NCI-H1417 (cell line): ENCODE measurements around the gene NEU2.
"Not testable (repeated sequence)": the region's sequence is repeated elsewhere in the genome, so short reads cannot be mapped to it uniquely, and the experiment has no call there.

Source experiments
- DNase-seq, 3 experiments: peaks; one replicate each; lab custom pipeline; 2025; lab: John Stamatoyannopoulos, UW

The NEU2 gene

DNA sequence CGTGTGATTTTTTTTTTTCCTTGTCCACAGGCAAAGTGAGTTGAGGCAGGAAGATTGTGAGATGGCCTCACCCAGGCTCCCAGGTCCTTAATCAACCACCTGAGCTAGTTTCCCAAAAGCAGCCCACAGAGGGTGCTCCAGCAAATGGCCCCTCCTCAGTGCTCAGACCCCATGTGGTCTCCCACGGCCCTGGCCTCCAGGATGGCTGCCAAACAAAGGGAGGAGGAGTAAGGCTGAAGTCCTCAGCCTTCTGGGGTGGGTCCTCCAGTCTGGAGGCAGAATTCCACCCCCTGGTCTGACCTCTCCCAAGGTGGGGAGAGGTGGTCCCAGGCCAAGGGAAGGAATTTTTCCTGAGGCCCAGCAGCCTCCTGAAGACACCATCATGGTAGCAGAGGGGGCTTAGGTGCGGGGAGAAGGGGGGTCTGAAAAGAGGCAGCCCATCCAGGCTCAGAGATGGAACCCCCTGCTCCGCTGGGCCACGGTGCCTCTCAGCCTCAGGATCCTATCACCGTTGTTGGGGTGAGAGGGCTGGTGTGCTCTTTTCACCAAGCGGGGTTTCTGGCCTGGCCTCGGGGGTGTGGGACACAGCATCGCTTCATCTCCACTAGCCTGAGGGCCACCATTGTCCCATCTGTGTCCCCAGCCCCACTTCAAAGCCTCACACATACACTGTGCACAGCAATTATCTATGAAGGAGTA lies 21.8 kb upstream of the NEU2 start:
- DNase-seq = no peak

DNA sequence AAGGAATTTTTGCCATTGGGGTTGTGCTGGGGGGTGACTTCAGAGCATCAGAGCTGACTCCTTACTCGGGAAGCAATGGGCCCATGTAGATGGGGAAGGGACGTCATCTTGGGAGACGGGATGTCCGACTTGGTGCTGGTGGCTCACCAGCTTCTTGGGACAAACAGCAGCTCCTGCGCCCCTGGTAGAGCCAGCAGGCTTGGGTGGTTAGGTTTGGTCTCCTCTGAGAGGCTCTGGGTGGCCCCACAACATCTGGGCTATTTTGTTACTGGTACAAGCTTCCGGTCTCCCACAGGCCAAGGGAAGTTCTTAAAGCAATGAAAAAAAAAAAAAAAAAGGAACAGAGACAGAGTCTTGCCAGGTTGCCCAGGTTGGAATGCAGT lies 21.2 kb upstream of the NEU2 start:
- DNase-seq = no peak

DNA sequence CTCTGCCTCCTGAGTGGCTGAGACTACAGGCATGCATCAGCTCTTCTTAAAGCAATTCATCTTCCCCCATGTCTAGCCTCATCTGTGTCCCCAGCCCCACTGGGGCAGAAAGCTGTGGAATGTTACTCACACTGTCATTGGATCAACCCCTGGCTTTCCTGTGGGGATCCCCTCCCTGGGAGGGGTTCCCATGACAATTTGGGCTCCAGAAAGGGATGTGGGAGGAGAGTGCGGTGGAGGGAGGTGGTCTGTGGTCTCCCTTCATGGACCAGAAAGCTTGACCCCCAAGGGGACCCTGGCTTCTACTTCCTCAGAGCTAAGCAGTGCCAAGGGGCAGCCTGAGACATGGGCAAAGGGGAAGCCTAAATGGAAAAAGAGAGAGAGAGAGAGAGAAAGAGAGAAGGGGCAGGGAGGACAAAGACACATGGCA lies 20.8 kb upstream of the NEU2 start:
- DNase-seq = no peak

DNA sequence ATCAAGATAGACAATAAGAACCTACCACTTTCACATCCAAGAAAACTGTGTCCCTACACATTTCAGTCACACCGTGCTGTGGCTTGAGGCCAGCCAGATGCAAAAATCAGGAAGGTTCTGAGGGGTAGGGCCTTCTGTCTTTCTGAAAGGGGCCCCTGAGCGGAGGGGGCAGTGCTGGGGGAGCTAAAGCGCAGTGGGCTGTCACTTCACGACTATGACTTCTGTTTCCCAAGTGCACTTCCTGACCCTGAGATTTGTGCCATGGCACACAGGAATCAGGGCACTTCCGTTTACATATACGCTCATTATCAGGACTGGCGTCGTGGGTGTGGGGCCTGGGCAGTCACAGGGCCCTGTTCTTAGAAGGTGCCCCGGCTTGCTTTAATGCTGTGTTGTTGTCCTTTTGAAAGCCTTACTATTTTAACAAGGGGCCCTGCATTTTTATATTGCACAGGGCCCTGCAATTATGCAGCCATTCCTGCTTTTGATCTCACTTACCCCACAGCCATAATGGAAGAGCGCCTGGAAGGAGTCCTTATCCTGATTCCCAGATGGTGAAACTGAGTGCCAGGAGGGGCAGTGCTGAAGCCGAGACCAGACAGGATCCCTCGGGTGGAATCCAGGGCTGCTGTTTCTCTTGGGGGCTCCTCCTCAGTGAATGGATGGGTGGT lies 20.0 kb upstream of the NEU2 start:
- DNase-seq = no peak

DNA sequence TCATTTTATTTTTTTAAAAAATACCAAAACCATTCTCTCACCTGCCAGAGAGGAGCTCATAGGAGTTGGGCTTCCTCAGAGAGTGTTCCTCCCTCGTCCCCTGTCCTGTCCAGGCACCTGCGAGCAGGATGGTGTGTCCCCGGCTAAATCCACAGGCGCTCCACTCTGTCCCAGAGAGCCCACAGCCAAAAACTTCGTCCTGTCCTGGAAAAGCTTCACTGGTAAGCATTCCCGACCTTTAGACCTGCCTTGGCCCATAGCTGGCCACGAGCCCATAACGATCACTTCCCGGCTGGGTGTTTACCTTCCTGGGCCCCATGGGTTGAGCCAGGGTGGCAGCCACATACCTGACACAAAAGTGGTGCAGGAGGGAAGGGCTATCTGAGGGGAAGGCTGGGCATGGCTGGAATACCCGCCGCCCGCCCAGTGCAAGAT lies 19.4 kb upstream of the NEU2 start, which contains the start of gene NGEF:
NGEF (minus strand) TSS at position 230 of the 435 bp plus-strand sequence. CDS start 38,366 bp downstream, outside the sequence.
- no peak for DNase-seq

DNA sequence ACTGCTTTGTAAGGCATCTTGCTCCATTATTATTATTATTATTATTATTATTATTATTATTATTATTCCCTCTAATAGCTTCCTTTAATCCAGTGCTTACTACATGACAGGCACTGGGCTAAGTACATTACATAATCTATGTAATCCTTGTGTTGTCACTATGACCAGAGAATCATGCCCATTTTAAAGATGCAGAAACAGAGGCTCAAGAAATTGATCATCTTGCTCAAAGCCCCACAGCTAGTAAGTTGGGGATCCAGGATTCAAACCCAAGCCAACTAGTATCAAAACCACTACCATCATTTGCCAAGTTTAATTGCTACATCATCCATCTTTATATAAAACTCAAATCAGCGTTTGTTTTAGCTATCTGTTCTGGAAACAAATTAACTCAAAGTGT lies 18.8 kb upstream of the NEU2 start:
- DNase-seq = no peak

DNA sequence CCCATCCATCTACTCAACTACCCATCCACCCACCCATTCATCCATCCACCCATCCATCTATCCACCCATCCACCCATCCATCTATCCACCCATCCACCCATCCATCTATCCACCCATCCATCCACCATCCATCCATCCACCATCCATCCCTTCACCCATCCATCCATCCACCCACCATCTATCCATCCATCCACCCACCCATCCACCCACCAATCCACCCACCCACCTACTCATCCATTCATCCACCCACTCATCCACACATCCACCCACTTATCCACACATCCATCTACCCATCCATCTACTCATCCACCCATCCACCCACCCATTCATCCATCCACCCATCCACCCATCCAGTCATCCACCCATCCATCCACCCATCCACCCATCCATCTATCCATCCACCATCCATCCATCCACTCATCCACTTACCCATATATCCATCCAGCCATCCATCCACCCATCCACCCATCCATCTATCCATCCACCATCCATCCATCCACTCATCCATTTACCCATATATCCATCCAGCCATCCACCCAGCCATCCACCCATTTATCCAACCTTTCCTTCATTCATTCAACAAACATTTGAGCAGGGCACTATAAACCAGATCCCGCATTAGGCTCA lies 17.3 kb upstream of the NEU2 start:
- no peak for DNase-seq

DNA sequence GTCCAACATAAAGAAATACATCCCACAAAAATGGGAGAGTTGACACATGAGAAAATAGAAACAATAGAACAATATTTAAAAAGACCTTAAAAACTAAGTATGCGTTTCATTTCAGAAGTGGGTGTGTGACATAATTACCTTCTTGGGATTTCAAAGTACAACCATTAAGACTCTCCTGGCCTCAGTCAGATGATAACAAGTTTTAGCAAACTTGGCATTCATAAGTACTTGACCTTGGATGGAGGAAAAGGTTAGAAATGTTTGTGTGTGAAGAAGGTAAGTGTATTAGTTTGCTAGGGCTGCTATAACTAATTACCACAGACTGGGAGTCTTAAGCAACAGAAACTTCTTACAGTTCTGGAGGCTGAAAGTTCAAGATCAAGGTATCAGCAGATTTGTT lies 14.5 kb upstream of the NEU2 start:
- DNase-seq = no peak

DNA sequence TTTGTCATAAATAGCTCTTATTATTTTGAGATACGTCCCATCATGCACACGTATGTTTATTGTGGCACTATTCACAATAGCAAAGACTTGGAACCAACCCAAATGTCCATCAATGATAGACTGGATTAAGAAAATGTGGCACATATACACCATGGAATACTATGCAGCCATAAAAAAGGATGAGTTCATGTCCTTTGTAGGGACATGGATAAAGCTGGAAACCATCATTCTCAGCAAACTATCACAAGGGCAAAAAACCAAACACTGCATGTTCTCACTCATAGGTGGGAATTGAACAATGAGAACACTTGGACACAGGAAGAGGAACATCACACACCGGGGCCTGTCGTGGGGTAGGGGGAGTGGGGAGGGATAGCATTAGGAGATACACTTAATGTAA lies 12.9 kb upstream of the NEU2 start:
- DNase-seq = not testable (repeated sequence)

DNA sequence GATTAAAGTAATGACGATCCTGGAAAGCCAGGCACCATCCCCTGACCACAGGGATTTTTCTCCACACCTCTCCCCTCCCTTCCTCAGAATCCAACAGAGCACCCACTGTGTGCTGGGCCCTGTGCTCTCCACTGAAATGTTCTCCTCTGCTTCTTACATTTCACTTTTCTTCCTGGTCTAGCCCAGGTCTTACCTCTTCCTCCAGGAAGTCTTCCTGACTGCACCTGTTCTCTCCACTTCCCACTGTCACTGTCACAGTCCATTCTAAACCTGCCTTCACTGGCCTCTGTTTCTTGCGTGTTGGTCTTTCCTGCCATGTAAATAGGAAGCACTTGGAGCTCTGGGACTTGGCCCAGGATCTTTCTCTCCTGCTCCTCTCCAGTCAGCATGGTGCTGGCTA lies 12.0 kb upstream of the NEU2 start:
- DNase-seq = no peak

DNA sequence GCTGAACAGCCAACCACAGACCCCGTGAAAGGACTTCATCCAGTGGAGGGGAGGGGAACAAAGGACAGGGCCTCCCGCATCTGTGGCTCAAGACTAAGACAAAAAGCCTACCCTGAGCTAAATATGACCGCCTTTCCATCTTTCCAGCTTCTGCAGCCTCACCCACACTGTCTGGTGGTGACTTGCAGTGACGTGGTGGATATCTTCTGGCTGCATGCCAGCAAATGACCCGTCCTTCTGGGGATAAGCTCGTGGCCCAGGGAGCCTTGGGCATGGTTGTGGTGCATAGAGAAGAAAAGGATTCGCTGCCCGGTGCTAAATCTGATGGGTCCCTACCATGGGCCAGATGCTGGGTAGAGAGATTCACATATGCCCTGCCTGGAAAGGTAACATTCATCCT lies 10.7 kb upstream of the NEU2 start:
- no peak for DNase-seq

DNA sequence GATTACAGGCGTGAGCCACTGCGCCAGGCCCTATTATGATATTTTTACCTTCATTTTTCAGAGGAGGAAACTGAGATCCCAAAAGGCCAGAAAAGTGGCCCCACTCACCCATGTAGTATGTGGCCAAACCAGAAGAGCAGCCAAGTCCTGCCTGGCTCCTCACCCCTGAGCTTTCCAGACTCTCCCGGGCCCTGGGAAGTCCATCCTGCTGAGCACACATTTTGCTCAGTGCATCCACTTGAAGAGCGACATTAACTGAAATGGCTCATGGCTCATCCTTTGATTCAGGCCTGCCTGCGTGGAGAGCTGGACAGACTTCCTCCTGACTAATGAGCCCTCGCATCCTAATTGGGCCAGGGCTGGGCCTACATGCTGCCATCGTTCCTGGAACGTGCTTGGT lies 9.9 kb upstream of the NEU2 start:
- DNase-seq = no peak

DNA sequence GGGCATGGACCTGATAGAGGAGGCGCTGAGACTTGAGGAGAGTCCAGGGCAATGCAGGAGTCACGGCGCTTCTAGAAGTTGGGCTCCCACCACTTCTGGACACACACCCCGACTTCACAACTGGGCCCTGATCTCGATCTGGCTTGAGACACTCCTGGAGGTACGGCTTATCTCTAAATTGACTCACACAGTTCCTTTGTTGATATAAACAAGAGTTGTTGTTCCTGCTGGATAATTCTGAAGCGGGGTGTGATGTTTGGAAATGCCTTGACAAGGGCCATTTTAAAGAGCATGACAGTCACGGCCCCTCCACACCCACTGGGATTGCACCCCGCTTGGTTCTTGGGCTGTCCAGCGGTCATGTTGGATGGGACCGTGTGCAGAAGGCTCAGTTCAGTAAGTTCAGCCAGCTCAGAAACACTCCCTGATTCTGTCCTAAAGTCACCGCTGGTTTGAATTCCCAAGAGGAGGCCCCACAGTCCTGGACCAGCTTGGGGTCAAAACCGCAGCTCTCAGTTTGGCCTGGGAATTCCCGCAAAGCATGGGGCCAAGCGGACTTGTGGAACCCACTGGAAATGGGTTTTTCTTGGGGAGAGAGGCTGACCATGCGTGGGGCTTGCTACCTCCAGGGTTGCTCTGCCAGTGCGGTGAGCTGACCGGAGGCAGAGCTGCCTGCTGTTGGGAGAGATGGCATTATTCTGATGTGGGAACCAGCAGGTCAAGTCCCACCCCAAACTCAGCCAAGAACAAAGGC lies 9.3 kb upstream of the NEU2 start:
- DNase-seq = no peak

DNA sequence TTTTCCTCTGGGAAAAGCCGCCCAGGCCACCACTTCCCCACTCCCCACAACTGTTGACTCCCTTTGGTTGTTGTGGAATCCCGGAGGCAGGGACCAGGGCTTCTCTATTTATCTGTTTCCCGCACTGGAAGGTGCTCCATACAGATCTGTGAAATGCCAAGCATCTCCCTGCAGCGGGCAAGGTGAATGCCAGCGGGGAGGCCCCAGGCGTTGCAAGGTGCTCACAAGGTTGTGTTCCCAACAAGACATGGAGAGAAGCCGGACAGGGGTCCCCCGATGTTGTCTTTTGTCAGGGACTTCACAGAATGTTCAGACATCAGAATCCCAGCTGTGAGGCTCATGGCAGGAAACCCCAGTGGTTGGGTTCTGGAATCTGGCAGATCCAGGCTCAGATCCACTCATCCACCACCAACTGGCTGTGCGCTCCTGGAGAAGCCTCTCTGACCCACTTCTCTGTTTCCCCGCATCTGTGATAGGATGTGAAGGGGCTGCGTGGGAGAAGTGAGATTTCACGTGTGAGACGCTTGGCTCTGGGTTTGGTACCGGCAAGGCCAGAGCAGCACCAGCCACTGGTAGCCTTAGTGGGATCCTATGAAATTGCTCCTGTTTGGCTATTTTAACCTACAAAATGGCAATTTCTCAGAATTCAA lies 8.6 kb upstream of the NEU2 start:
- DNase-seq = no peak

DNA sequence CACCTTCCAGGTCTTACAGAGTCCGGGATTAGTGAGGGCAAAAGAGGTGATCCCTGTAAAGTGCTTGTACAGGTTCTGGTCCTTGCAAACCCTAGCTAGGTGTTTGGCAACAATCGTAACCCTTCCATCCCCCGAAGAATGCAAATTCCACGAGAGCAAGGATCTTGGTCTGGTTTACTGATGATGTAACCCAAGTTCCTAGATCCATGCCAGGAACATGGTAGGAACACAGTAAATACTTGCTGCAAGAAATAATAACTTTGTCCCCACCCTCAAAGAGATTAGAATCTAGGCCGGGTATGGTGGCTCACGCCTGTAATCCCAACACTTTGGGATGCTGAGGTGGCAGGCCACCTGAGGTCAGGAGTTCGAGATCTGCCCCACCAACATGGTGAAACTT lies 6.8 kb upstream of the NEU2 start:
- DNase-seq = no peak

DNA sequence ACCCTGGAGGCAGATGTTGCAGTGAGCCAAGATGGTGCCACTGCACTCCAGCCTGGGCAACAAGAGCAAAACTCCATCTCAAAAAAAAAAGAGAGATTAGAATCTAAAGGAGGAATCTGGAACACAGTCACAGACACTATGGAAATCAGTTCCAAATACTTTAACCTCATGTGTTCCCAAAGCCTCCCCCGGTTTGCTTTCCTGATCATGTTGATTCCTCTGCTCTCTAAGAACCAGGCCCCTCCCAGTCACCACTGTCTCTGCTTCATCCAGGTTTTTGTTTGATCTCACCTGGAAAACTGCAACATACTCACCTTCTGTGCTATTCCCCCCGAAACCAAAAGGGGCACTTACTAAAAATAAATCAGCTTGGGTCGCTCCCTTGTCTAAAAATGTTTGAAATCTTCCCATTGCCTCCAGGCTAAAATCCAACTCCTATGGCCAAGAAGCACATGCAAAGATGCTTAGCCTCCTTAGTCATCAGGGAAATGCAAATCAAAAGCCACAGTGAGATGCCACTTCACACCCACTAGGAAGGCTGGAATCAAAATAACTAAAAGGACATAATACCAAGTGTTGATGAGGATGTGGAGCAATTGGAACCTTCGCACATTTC lies 6.2 kb upstream of the NEU2 start:
- DNase-seq = no peak

DNA sequence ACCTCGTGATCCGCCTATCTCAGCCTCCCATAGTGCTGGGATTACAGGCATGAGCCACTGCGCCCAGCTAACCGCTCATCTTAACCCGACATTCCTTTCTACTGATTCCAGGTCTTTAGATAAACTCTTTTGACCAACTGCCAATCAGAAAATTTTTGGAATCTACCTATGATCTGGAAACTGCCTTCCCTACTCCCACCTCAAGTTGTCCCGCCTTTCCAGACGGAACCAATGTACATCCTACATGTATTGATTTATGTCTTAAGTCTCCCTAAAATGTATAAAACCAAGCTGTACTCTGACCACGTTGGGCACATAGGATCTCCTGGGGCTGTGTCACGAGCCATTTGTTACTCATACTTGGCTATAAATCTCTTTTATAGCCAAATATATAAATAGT lies 3.2 kb upstream of the NEU2 start:
- no peak for DNase-seq

DNA sequence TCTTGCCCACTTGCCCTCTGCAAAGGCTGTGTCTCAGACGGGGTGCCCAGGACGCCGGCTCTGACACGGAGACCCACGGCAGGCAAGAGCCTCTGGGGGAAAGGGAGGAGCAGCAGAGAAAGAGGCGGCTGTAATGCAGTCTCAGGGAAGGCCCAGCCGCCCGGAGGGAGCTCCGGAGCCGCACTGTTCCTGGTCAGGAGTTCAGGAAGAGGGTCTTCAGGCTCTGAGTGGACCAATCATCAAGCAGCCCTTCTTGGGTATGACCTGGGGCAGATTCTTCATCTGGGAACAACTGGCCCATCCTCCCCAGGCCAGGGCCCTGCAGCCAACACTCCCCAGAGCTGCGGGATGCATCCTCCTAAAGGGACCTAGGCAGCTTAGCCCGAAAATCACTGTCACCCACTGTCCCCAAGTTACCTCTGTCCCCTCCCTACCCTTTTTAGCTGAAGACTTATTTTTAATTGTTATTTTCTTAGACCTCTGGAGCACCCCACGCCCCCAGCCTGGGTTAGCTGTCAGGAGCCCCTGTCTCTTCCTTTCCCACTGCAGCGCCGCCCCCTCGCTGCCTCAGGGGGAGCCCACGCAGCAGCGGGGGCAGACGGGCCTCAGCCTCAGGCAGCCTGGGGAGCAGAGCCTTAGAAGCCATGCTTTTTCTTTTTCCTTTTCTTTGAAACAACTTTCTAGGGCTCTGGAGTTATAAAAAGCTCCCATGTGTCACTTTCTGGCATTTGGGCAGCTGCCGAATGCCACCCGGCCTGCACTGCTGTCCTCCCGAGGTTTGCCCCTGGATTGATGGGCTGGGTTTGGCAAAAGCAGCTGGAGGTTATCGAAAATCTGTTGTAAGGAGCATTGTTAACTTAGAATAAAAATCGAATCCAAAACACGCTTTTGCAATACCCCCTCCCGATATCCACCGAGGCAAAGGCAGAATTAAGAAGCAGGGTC lies 644 bp upstream of the NEU2 start:
- DNase-seq = no peak

DNA sequence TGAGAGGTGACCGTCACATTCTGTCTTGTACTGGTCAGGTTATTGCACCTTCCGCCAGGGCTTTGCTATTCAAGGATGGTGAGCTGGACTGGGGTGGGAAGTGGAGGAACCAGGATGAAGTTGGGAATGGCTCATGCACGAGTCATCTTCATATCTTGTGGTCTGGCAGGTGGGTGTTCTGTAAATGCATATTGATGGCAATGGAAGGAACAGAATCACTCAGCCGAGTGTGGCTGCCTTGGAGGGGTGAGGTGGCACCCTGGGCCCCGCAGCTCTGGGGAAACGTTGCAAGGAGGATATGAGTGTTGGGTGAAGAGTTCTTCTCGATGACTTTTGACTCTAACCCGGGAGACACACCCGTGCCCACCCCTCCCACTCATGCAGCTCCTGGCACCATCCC lies 1.2 kb downstream of the NEU2 start:
- no peak for DNase-seq

DNA sequence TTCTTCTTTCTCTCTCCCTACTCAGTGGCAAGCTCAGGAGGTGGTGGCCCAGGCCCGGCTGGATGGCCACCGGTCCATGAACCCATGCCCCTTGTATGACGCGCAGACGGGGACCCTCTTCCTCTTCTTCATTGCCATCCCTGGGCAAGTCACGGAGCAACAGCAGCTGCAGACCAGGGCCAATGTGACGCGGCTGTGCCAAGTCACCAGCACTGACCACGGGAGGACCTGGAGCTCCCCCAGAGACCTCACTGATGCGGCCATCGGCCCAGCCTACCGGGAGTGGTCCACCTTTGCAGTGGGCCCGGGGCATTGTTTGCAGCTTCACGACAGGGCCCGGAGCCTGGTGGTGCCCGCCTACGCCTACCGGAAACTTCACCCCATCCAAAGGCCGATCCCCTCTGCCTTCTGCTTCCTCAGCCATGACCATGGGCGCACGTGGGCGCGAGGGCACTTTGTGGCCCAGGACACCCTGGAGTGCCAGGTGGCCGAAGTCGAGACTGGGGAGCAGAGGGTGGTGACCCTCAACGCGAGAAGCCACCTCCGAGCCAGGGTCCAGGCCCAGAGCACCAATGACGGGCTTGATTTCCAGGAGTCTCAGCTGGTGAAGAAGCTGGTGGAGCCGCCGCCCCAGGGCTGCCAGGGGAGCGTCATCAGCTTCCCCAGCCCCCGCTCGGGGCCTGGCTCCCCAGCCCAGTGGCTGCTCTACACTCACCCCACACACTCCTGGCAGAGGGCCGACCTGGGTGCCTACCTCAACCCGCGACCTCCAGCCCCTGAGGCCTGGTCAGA lies 1.8 kb downstream of the NEU2 start:
- DNase-seq = no peak
